Measurements from ENCODE around the gene SZT2.

Gene SZT2

GRCh38 chr1:43441166-43441893 is 51.6 kb downstream of the SZT2 start:
- no peak overlapping the region for H3K27ac ChIP-seq
- DNase-seq, result no peak
- no peaks in the 10 kb centered on the region for H3K27me3 ChIP-seq (replicated peaks)
- H3K36me3 ChIP-seq (replicated peaks), result peaks cover 70% of the 10 kb centered on the region
- H3K4me3 ChIP-seq (ENCODE audit: low read depth, low read length), result no peak overlapping the region
- TF ChIP-seq, protein P1, sequence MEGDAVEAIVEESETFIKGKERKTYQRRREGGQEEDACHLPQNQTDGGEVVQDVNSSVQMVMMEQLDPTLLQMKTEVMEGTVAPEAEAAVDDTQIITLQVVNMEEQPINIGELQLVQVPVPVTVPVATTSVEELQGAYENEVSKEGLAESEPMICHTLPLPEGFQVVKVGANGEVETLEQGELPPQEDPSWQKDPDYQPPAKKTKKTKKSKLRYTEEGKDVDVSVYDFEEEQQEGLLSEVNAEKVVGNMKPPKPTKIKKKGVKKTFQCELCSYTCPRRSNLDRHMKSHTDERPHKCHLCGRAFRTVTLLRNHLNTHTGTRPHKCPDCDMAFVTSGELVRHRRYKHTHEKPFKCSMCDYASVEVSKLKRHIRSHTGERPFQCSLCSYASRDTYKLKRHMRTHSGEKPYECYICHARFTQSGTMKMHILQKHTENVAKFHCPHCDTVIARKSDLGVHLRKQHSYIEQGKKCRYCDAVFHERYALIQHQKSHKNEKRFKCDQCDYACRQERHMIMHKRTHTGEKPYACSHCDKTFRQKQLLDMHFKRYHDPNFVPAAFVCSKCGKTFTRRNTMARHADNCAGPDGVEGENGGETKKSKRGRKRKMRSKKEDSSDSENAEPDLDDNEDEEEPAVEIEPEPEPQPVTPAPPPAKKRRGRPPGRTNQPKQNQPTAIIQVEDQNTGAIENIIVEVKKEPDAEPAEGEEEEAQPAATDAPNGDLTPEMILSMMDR (IDR thresholded peaks at IDR 0.05; ENCODE audit: low read depth, low read length, missing control alignments), result no peak
- in situ Hi-C loops (cut with HindIII; ENCODE audit: low pct_ligation_motif_present, low sequenced_read_pairs), result no loop called here

DNA sequence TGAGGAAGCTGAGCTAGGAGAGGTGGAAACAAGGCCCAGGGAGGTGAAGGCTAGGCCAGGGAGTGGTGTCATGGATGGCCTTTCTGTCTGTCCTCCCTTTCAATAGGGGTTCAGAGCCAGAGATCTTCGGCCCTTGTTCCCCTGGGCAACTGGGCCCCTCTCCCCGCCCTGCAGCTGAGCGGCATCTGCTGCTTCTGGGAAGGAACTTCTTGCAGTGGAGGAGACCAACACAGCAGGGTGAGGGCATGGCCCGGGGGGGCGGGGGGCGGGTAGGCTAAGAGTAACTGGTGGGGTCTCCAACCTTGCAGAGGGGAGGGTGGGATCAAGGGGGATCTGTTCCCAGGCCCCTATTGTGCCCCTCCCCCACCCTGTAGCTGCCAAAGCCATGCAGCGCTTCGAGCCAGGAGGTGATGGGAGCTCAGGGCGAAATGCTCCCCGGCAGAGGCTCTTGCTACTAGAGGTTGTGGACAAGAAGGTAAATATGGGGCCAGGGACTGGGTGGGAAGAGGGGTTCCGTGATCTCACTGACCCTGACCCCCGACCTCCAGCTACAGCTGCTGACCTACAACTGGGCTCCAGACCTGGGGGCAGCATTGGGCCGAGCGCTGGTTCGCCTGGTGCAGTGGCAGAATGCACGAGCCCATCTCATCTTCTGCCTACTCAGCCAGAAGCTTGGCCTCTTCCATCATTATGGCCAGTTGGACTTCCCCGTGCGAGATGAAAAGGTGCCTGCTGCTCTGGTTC is 52.4 kb downstream of the SZT2 start:
- Histone ChIP-seq H3K27ac (no peak overlapping the region), H3K36me3 (replicated peaks) (peaks cover 75% of the 10 kb centered on the region), H3K27me3 (replicated peaks) (no peaks in the 10 kb centered on the region), H3K4me3 (ENCODE audit: low read depth, low read length) (no peak overlapping the region)
- no peak for DNase-seq
- TF ChIP-seq, protein P1 (IDR thresholded peaks at IDR 0.05; ENCODE audit: low read depth, low read length, missing control alignments), result no peak
- in situ Hi-C loops (cut with HindIII; ENCODE audit: low pct_ligation_motif_present, low sequenced_read_pairs), result no loop called here

- H3K36me3 ChIP-seq (replicated peaks), result peaks cover 77% of the 10 kb centered on the region
- no peak for DNase-seq
- in situ Hi-C loops (cut with HindIII; ENCODE audit: low pct_ligation_motif_present, low sequenced_read_pairs), result no loop called here
- H3K27me3 ChIP-seq (replicated peaks), result no peaks in the 10 kb centered on the region
- H3K4me3 ChIP-seq (ENCODE audit: low read depth, low read length), result no peak overlapping the region
- TF ChIP-seq, protein P1 (IDR thresholded peaks at IDR 0.05; ENCODE audit: low read depth, low read length, missing control alignments), result no peak
- H3K27ac ChIP-seq, result no peak overlapping the region
Measured at GRCh38 chr1:43442756-43443155, 53.1 kb downstream of the SZT2 start.

- TF ChIP-seq, protein P1 (IDR thresholded peaks at IDR 0.05; ENCODE audit: low read depth, low read length, missing control alignments), result no peak
- Histone ChIP-seq H3K36me3 (replicated peaks) (peaks cover 79% of the 10 kb centered on the region), H3K27me3 (replicated peaks) (no peaks in the 10 kb centered on the region), H3K27ac (no peak overlapping the region), H3K4me3 (ENCODE audit: low read depth, low read length) (no peak overlapping the region)
- no peak for DNase-seq
- in situ Hi-C loops (cut with HindIII; ENCODE audit: low pct_ligation_motif_present, low sequenced_read_pairs), result no loop called here
Measured at GRCh38 chr1:43443197-43443946, 53.7 kb downstream of the SZT2 start.

DNA sequence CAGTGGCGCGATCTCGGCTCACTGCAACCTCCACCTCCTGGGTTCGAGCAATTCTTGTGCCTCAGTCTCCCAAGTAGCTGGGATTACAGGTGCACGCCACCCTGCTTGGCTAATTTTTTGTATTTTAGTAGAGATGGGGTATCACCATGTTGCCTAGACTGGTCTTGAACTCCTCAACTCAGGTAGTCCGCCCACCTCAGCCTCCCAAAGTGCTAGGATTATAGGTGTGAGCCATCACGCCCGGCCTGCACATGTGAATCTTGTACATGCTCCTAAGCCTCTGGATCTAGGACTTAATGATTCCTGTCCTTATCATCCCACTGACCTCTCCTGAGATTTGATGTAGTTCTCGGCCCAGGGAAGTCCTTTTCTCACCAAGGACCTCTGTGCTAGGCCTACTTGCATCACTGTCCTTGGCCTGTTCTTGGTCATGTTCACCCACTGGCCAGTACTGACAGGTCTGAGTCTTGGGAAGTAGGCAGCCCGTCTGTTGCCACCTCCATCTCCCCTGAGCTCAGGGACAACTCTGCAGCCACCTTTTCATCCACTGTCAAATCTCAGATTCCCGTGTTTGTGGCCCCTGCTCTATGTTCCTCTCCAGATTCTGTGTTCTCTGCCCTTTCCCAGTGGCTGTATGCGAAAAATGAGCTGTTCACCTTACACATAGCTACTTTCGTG is 54.6 kb downstream of the SZT2 start:
- TF ChIP-seq, protein P1 (IDR thresholded peaks at IDR 0.05; ENCODE audit: low read depth, low read length, missing control alignments), result no peak
- peaks cover 79% of the 10 kb centered on the region for H3K36me3 ChIP-seq (replicated peaks)
- H3K27ac ChIP-seq, result no peak overlapping the region
- H3K4me3 ChIP-seq (ENCODE audit: low read depth, low read length), result no peak overlapping the region
- no peak for DNase-seq
- no peaks in the 10 kb centered on the region for H3K27me3 ChIP-seq (replicated peaks)
- in situ Hi-C loops (cut with HindIII; ENCODE audit: low pct_ligation_motif_present, low sequenced_read_pairs), result no loop called here
